GM04503 (cell line): ENCODE measurements around the gene CDKN2D.

Experiments
- DNase-seq: peaks from one replicate; pipeline ENCODE4 v3.0.0-alpha.2; 2012; ENCODE audit warnings: low read depth

Gene CDKN2D

DNA sequence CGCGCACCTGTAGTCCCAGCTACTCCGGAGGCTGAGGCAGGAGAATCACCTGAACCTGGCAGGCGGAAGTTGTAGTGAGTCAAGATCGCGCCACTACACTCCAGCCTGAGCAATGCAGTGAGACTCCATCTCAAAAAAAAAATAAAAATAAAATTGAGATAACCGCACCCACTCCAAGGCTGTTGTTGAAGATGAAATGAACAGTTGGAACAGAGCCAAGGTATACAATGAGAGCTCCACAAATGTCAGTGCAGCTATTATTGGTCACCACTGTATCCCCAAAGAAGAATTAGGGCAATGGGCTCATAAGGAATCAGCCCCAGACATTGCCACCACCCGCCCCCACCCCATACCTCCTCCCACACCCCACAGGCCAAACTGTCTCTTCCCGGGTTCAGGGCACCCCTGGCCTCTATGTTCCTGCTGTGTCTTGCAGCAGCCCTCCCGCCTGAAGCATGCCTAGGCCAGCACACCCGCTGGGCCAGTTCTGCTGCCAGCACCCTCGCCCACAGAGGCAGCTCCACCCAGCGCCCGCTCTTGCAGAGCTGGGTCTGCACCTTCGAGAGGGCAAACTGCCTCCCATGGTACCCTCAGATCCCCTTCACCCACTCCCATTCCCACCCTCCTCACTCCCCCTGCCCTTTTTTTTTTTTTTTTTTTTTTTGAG, 48.0 kb downstream of the CDKN2D start:
- no peak for DNase-seq

DNA sequence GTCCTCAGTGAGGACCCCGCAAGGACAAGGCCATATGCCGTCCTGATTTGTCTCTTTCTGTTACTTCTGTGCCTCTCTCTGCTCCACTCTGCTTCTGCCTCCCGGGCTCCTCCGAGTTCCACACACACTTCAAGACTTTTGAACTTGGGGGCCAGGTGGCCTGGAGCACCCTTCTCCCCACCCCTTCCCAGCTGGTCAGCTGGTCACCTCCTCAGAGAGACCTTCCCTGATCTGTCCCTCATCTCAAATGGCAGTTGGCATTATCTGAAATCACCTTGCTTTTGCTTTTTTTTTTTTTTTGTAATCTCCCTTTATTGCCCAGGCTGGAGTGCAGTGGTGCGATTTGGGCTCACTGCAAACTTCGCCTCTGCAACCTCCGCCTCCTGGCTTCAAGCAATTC, 49.4 kb downstream of the CDKN2D start:
- no peak for DNase-seq

- DNase-seq, result no peak
These were observed 50.1 kb downstream of the CDKN2D start for GRCh38 chr19:10518444-10519361.

DNA sequence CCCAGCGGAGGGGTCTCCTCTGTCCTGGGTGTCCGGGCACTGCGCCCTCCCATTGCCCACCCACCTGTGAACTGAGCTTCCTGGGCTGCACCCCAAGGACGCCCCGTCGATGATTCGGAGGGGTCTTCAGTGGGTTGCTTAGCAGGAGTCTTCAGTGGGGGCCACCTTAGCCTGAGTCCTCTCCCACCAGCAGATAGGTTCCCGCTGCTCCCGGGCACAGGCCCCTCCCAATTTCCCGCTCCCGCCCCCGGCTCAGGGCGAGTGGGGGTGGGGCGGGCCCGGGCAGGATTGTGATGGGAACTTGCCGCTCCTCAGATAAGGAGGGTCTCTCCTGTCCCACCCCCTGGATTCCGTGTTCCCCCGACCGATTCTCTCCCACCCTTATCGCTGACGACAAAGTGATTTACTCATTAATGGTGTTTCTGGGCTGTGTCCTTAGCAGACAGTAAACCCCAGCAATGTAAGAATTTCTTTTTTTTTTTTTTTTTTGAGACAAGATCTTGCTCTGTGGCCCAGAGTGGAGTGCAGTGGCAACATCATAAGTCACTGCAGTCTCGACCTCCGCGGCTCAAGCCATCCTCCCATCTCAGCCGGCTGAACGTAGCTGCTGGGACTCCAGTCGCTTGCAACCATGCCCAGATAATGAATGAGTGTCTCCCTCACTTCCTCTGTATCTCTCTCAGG, 50.9 kb downstream of the CDKN2D start:
- DNase-seq, result no peak

DNA sequence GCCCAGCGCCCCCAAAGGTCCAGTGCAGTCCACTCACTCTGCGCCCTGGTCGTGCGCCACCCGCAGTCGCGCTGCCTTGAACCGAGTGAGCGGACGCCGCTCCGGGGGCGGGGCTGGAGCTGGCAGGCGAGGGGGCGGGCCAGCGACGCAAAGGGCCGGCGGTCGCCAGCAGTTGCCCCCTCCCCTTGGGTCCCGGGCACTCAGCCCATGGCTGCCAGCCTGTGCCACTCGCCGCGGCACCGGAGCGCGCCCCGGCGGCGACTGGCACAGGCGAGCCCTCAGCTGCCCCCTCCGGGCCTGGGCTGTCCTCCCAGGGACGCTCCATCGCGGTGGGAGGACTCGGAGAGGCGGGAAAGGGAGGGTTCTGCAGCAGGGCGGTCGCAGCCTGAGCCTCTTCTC, 51.4 kb downstream of the CDKN2D start, which contains the start of gene S1PR5:
TSS of gene S1PR5 (minus strand) at position 87 of the 399 bp plus-strand sequence. CDS start 2,436 bp downstream, outside the sequence.
- no peak for DNase-seq

DNA sequence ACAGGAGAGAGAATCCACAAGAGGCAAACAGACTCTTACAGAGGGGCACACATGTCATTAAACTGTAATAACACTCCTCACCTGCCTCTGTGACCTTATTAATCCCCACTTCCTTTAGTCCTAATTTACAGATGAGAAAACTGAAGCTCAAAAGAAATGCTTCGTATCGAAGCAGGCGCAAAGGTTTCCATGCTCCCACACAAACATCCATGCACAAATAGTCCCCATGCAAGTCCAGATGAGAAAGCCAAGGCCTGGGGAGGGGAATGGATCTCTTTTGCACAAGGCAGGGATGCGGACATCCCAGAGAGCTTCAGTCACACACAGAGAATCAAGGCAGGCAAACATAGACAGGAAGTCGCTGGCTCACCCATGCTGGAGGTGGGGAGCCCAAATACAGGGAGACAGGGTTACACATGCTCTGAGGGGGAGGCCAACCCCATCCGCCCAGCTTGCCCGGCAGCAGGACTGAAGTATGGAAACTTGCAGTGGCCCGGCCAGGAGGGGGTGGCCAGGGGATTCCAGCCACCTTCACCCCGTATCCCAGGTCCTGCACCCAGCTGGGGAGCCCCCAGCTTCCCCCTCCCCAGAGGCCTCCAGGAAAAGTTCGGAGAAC, 52.0 kb downstream of the CDKN2D start:
- DNase-seq, result no peak
